Breast epithelium (tissue), 3 donors: ENCODE results near the gene SH2B3.

Experiments
- CTCF ChIP-seq, 3 donors: fragments of 450-650 bp; IDR thresholded peaks; one replicate each; pipeline ENCODE4 v1.5.1; 2016 to 2017; ENCODE audit warnings: antibody characterized with exemption in 3 of 3, mild to moderate bottlenecking in 3 of 3, moderate library complexity in 3 of 3
- POLR2A ChIP-seq: fragments of 450-650 bp; IDR thresholded peaks from one replicate; pipeline ENCODE4 v1.6.1; 2016; ENCODE audit warnings: antibody characterized with exemption, mild to moderate bottlenecking, moderate library complexity

GRCh38 chr12:111436811-111437210 lies 31.1 kb downstream of the SH2B3 start:
- TF ChIP-seq CTCF (IDR thresholded peaks at IDR 0.05) (no peak), POLR2A (no peak)
